Heart right ventricle (tissue), 16 donors: ENCODE results near the gene MTURN. TPM values are rescaled to one million over a fixed set of nuclear protein-coding genes. Genes with fewer than 3 reads are reported as not detected.

Experiments
- ATAC-seq, 8 donors: fragments of 200-7000 bp; cut with Tn5 transposase; one replicate each; pipeline ENCODE4 v1.9.1; 2020; ENCODE audit warnings: mild to moderate bottlenecking in 8 of 8, moderate library complexity in 8 of 8, moderate number of reproducible peaks in 1 of 8
- DNase-seq, 2 donors: peaks; one replicate each; pipeline ENCODE4 v3.0.0-alpha.2; 2020
- H3K27ac ChIP-seq, 10 donors: fragments of 200-600 bp; sonication (generic) in 2 of 10; one replicate each; pipeline versions ENCODE4 v1.5.0 to v1.8.0; 2020 to 2022; ENCODE audit warnings: mild to moderate bottlenecking in 3 of 10
- H3K27me3 ChIP-seq, 7 donors: fragments of 200-600 bp; one replicate each; pipeline ENCODE4 v1.8.0; 2021 to 2022; ENCODE audit warnings: mild to moderate bottlenecking in 2 of 7
- H3K36me3 ChIP-seq, 9 donors: fragments of 200-600 bp; sonication (generic) in 1 of 9; one replicate each; pipeline versions ENCODE4 v1.5.0 to v1.8.0; 2020 to 2022; ENCODE audit warnings: mild to moderate bottlenecking in 2 of 9
- H3K4me1 ChIP-seq, 9 donors: fragments of 200-600 bp; sonication (generic) in 1 of 9; one replicate each; pipeline versions ENCODE4 v1.5.0 to v1.8.0; 2020 to 2022; ENCODE audit warnings: mild to moderate bottlenecking in 4 of 9
- H3K4me3 ChIP-seq, 10 donors: fragments of 200-600 bp; sonication (generic) in 2 of 10; one replicate each; pipeline versions ENCODE4 v1.5.0 to v1.8.0; 2020 to 2022; ENCODE audit warnings: mild to moderate bottlenecking in 7 of 10, moderate library complexity in 2 of 10
- H3K9me3 ChIP-seq, 11 donors: fragments of 200-600 bp in 10 of 11; sonication (generic) in 2 of 11; one replicate each; pipeline versions ENCODE4 v1.5.0 to v1.8.0; 2013 to 2022; ENCODE audit warnings: mild to moderate bottlenecking in 2 of 11, control low read depth in 1 of 11, moderate library complexity in 1 of 11
- CTCF ChIP-seq, 9 donors: fragments of 200-600 bp; sonication (generic) in 2 of 9; IDR thresholded peaks; one replicate each; pipeline versions ENCODE4 v1.5.0 to v1.8.0; 2021 to 2022; ENCODE audit warnings: antibody characterized with exemption in 9 of 9, mild to moderate bottlenecking in 5 of 9, moderate library complexity in 1 of 9
- WGBS, 2 donors: extraction: QIAGEN DNeasy Blood & Tissue Kit; methylation state at CpG; one replicate each; pipeline ENCODE4 v1.1.7; 2013; ENCODE audit warnings: inconsistent platforms in 1 of 2; 5-methylcytosine and 5-hydroxymethylcytosine counted together
- intact Hi-C, 10 donors: fragments of 100-400 bp; cut with DNase I; formaldehyde crosslinking; loops; one replicate each; pipeline versions ENCODE4 v1.11.1 to v1.14.2; 2022
- polyA plus RNA-seq, 2 donors: library from polyadenylated mRNA; stranded (reverse); fragments of 200-250 nt; gene quantifications; one replicate each; pipeline ENCODE4 v1.2.3, GENCODE V29; 2013
- total RNA-seq, 10 donors: library from RNA; stranded (reverse); fragmentation: NEBNext Ultra II Directional in 3 of 10; extraction: Animal tissue kit (Norgen Biotek cat#: 25700) in 3 of 10; gene quantifications; one replicate each; pipeline versions ENCODE4 v1.2.1 to v1.2.4, GENCODE V29; 2021 to 2023
- donor health status: Arrhythmogenic right ventricular cardiomyopathy.
- donor health status: ischemic (EF 13 %, LVEDD 7.1; RV severe dilation, severe dysfunction).
- donor health status: healthy with polysubstance abuse.
- donor health status: DM: no; HTN: yes; CAD: no.
- donor health status: DM: no; HTN: no; CAD: no.
- donor health status: ischemic (EF 25% LVEDD 6.9; RV normal size, moderate dysfunction).
- donor health status: ischemic (EF 25% LVEDD 5.7; RV mildly dilated, moderate dysfunction).
- donor health status: healthy.
- donor health status: DM: yes; HTN: yes; CAD: no.
- donor health status: Ischemic cardiomyopathy.
- donor health status: ischemic (EF 35%, LVEDD 5.7; RV mildly dilated, moderate dysfunction).
- donor health status: nonischemic (EF 11% LVEDD 7.7; RV severe dilation, severe dysfunction).
- donor health status: DM: yes; HTN: yes; CAD: no.
- donor health status: PGD.
- donor health status: ischemic (EF 29% LVEDD 5.4; RV normal size, mild dysfunction).
- donor health status: nonischemic (EF 23%, LVEDD 6.1; RV moderate dilation, normal function).

Gene MTURN
- total and polyA plus RNA-seq, 12 donors = 8.8 to 46.4 (median 29.0) TPM

GRCh38 chr7:30136117-30136731 lies 1.4 kb downstream of the MTURN start:
- peaks cover 0 to 46% (median 18%) of the 10 kb centered on the region in 9 donors for H3K4me1 ChIP-seq

GRCh38 chr7:30136743-30137485 lies 2.1 kb downstream of the MTURN start:
- peaks cover 0 to 53% (median 21%) of the 10 kb centered on the region in 9 donors for H3K4me1 ChIP-seq
- no peaks in the 10 kb centered on the region for H3K27me3 ChIP-seq
- peak overlapping the region in 7 of 10 donors; percentile 74 to 99 (median 95) for H3K4me3 ChIP-seq
- H3K36me3 ChIP-seq = no peaks in the 10 kb centered on the region
- peak overlapping the region in 3 of 10 donors; percentile 88 to 95 (median 94) for H3K27ac ChIP-seq
- WGBS, 2 donors = 80 to 86% methylated on average over 7 of the region's 7 CpGs
- intact Hi-C loops = no loop called here
- ATAC-seq (no peak), DNase-seq (no peak)
- H3K9me3 ChIP-seq = no peaks in the 10 kb centered on the region
- no peak for TF ChIP-seq CTCF (IDR thresholded peaks at IDR 0.05)

More at GRCh38 chr7:30136117-30136731, 1.4 kb downstream of the MTURN start:
- intact Hi-C loops = no loop called here
- Histone ChIP-seq H3K36me3 (no peaks in the 10 kb centered on the region), H3K27ac (peak overlapping the region in 9 of 10 donors; percentile 87 to 95 (median 93)), H3K9me3 (no peaks in the 10 kb centered on the region), H3K4me3 (peak overlapping the region; percentile 68 to 99 (median 94)), H3K27me3 (no peaks in the 10 kb centered on the region)
- ATAC-seq = peak in 4 of 8 donors; percentile 1 to 15 (median 3)
- 18 to 25% methylated on average over 36 of the region's 36 CpGs for WGBS, 2 donors
- DNase-seq = no peak
- TF ChIP-seq CTCF (IDR thresholded peaks at IDR 0.05) = no peak

GRCh38 chr7:30139836-30140384 lies 5.1 kb downstream of the MTURN start:
- H3K9me3 ChIP-seq = no peaks in the 10 kb centered on the region
- no peak for DNase-seq
- WGBS, 2 donors = 59 to 63% methylated on average over 4 of the region's 4 CpGs
- H3K4me1 ChIP-seq = peaks cover 0 to 65% (median 32%) of the 10 kb centered on the region in 9 donors
- no peaks in the 10 kb centered on the region for H3K27me3 ChIP-seq
- H3K27ac ChIP-seq = no peak overlapping the region
- no peak overlapping the region for H3K4me3 ChIP-seq
- no peaks in the 10 kb centered on the region for H3K36me3 ChIP-seq
- no peak for TF ChIP-seq CTCF (IDR thresholded peaks at IDR 0.05)
- no peak for ATAC-seq
- intact Hi-C loops = no loop called here

GRCh38 chr7:30140456-30140855 lies 5.7 kb downstream of the MTURN start:
- no peak for TF ChIP-seq CTCF (IDR thresholded peaks at IDR 0.05)
- no peaks in the 10 kb centered on the region for H3K9me3 ChIP-seq
- intact Hi-C loops = no loop called here
- ATAC-seq = no peak
- no peaks in the 10 kb centered on the region for H3K36me3 ChIP-seq
- no peaks in the 10 kb centered on the region for H3K27me3 ChIP-seq
- peaks cover 0 to 68% (median 32%) of the 10 kb centered on the region in 9 donors for H3K4me1 ChIP-seq
- 97 to 99% methylated on average over 3 of the region's 3 CpGs for WGBS, 2 donors
- DNase-seq = no peak
- H3K4me3 ChIP-seq = no peak overlapping the region
- H3K27ac ChIP-seq = no peak overlapping the region
